Naive B cell (primary cell): ENCODE measurements around the gene VIPR2. TPM values are rescaled to one million over a fixed set of nuclear protein-coding genes. Genes with fewer than 3 reads are reported as not detected.
A peak's percentile ranks its signal among the peaks of the same experiment; 100 is the strongest.
"Not testable (repeated sequence)": the region's sequence is repeated elsewhere in the genome, so short reads cannot be mapped to it uniquely, and the experiment has no call there.

Experiments
- ATAC-seq, 2 donors: fragments of 150-1000 bp; cut with Tn5 transposase; 2 replicates each; pipeline ENCODE4 v1.10.0; 2021; ENCODE audit warnings: low read depth in 2 of 2, mild to moderate bottlenecking in 2 of 2, moderate library complexity in 2 of 2
- DNase-seq: peaks from one replicate; pipeline ENCODE4 v3.0.0; 2022
- H3K27ac Mint-ChIP-seq, 6 donors: one replicate each; pipeline ENCODE4 v1.8.0; 2020 to 2022; ENCODE audit warnings: mild to moderate bottlenecking in 6 of 6, mixed read lengths in 6 of 6, moderate library complexity in 5 of 6, inconsistent platforms in 2 of 6
- H3K27me3 Mint-ChIP-seq, 3 donors: one replicate each; pipeline ENCODE4 v1.8.0; 2021 to 2022; ENCODE audit warnings: mixed read lengths in 3 of 3, mild to moderate bottlenecking in 1 of 3
- H3K36me3 Mint-ChIP-seq, 2 donors: one replicate each; pipeline ENCODE4 v1.8.0; 2020 to 2022; ENCODE audit warnings: mixed read lengths in 2 of 2, inconsistent platforms in 1 of 2, mild to moderate bottlenecking in 1 of 2
- H3K4me1 Mint-ChIP-seq, 3 donors: one replicate each; pipeline ENCODE4 v1.8.0; 2020 to 2022; ENCODE audit warnings: mixed read lengths in 3 of 3, inconsistent platforms in 1 of 3, mild to moderate bottlenecking in 1 of 3, moderate library complexity in 1 of 3
- H3K4me3 Mint-ChIP-seq, 8 donors: one replicate each; pipeline ENCODE4 v1.8.0; 2020 to 2022; ENCODE audit warnings: mild to moderate bottlenecking in 8 of 8, mixed read lengths in 8 of 8, moderate library complexity in 8 of 8, inconsistent platforms in 2 of 8
- H3K9me3 Mint-ChIP-seq, 7 donors: one replicate each; pipeline ENCODE4 v1.8.0; 2020 to 2022; ENCODE audit warnings: mixed read lengths in 7 of 7, mild to moderate bottlenecking in 5 of 7, inconsistent platforms in 2 of 7, moderate library complexity in 1 of 7
- polyA plus RNA-seq, 6 donors: library from polyadenylated mRNA; unstranded; fragments of 300-500 nt; fragmentation: Illumina TruSeq; gene quantifications; one replicate each; pipeline ENCODE4 v1.2.3, GENCODE V29; 2021; ENCODE audit warnings: low read depth in 6 of 6

The VIPR2 gene
- not detected for polyA plus RNA-seq

- peaks cover 0 to 3% (median 0%) of the 10 kb centered on the region in 3 donors for H3K4me1 Mint-ChIP-seq
- H3K9me3 Mint-ChIP-seq = peaks cover 0 to 4% (median 0%) of the 10 kb centered on the region in 7 donors
- no peak within 1 kb of the TSS for H3K27ac Mint-ChIP-seq
- H3K27me3 Mint-ChIP-seq = peaks cover 8 to 17% (median 13%) of the 10 kb centered on the region in 3 donors
- no peaks in the 10 kb centered on the region for H3K36me3 Mint-ChIP-seq
- no peak for DNase-seq
- ATAC-seq = peak in 1 of 2 donors; percentile 32
- H3K4me3 Mint-ChIP-seq = peak within 1 kb of the TSS in 7 of 8 donors; percentile 51 to 82 (median 68)
Observed at GRCh38 chr7:159144758-159145489, at the start of gene VIPR2. TSS of gene VIPR2 (minus strand) at chr7:159144867. CDS start at chr7:159144771, 96 bp downstream.

- H3K4me1 Mint-ChIP-seq = peaks cover 12 to 27% (median 17%) of the 10 kb centered on the region in 3 donors
- ATAC-seq (no peak), DNase-seq (no peak)
- peaks cover 0 to 14% (median 7%) of the 10 kb centered on the region in 3 donors for H3K27me3 Mint-ChIP-seq
- peak overlapping the region in 1 of 6 donors; percentile 42 for H3K27ac Mint-ChIP-seq
- no peaks in the 10 kb centered on the region for H3K36me3 Mint-ChIP-seq
- H3K4me3 Mint-ChIP-seq = no peak overlapping the region
- H3K9me3 Mint-ChIP-seq = peaks cover 0 to 5% (median 0%) of the 10 kb centered on the region in 7 donors
Observed at GRCh38 chr7:159193543-159194090, 49.0 kb upstream of the VIPR2 start.

GRCh38 chr7:159192725-159193453 is 48.2 kb upstream of the VIPR2 start:
- DNase-seq (no peak), ATAC-seq (no peak)
- Mint-ChIP-seq H3K27me3 (peaks cover 0 to 14% (median 7%) of the 10 kb centered on the region in 3 donors), H3K4me3 (no peak overlapping the region), H3K27ac (no peak overlapping the region), H3K36me3 (no peaks in the 10 kb centered on the region), H3K4me1 (peaks cover 12 to 25% (median 15%) of the 10 kb centered on the region in 3 donors), H3K9me3 (peaks cover 0 to 5% (median 0%) of the 10 kb centered on the region in 7 donors)

GRCh38 chr7:159192013-159192412 is 47.3 kb upstream of the VIPR2 start:
- Mint-ChIP-seq H3K4me3 (no peak overlapping the region), H3K27ac (no peak overlapping the region), H3K27me3 (peaks cover 0 to 14% (median 7%) of the 10 kb centered on the region in 3 donors), H3K4me1 (peaks cover 6 to 16% (median 6%) of the 10 kb centered on the region in 3 donors), H3K9me3 (peaks cover 0 to 5% (median 3%) of the 10 kb centered on the region in 7 donors), H3K36me3 (no peaks in the 10 kb centered on the region)
- DNase-seq (no peak), ATAC-seq (no peak)

GRCh38 chr7:159191236-159191635 is 46.6 kb upstream of the VIPR2 start:
- Mint-ChIP-seq H3K4me1 (peaks cover 0 to 10% (median 0%) of the 10 kb centered on the region in 3 donors), H3K36me3 (peaks cover 0 to 5% of the 10 kb centered on the region in 2 donors), H3K9me3 (peaks cover 3 to 11% (median 7%) of the 10 kb centered on the region in 7 donors), H3K27ac (no peak overlapping the region), H3K4me3 (no peak overlapping the region), H3K27me3 (peaks cover 0 to 14% (median 13%) of the 10 kb centered on the region in 3 donors)
- ATAC-seq = no peak
- DNase-seq = no peak

- no peak overlapping the region for H3K4me3 Mint-ChIP-seq
- no peak for ATAC-seq
- no peak overlapping the region for H3K27ac Mint-ChIP-seq
Observed at GRCh38 chr7:159188011-159188410, 43.3 kb upstream of the VIPR2 start.

GRCh38 chr7:159179241-159179640 is 34.6 kb upstream of the VIPR2 start:
- H3K27me3 Mint-ChIP-seq = peaks cover 5 to 8% (median 5%) of the 10 kb centered on the region in 3 donors
- no peaks in the 10 kb centered on the region for H3K36me3 Mint-ChIP-seq
- peaks cover 8 to 24% (median 14%) of the 10 kb centered on the region in 7 donors for H3K9me3 Mint-ChIP-seq
- H3K4me3 Mint-ChIP-seq = peak overlapping the region in 1 of 8 donors; percentile 16
- H3K4me1 Mint-ChIP-seq = peaks cover 5 to 7% (median 6%) of the 10 kb centered on the region in 3 donors
- DNase-seq = no peak
- no peak for ATAC-seq
- no peak overlapping the region for H3K27ac Mint-ChIP-seq

More at GRCh38 chr7:159188011-159188410, 43.3 kb upstream of the VIPR2 start:
- H3K36me3 Mint-ChIP-seq = peaks cover 0 to 6% of the 10 kb centered on the region in 2 donors
- no peak for DNase-seq
- H3K9me3 Mint-ChIP-seq = peaks cover 6 to 30% (median 11%) of the 10 kb centered on the region in 7 donors
- no peaks in the 10 kb centered on the region for H3K4me1 Mint-ChIP-seq
- peaks cover 3 to 34% (median 19%) of the 10 kb centered on the region in 3 donors for H3K27me3 Mint-ChIP-seq

GRCh38 chr7:159177284-159177953 is 32.8 kb upstream of the VIPR2 start:
- DNase-seq (no peak), ATAC-seq (no peak)
- Mint-ChIP-seq H3K4me1 (peaks cover 5 to 7% (median 6%) of the 10 kb centered on the region in 3 donors), H3K4me3 (no peak overlapping the region), H3K36me3 (no peaks in the 10 kb centered on the region), H3K27ac (no peak overlapping the region), H3K9me3 (peaks cover 8 to 39% (median 20%) of the 10 kb centered on the region in 7 donors), H3K27me3 (peaks cover 0 to 8% (median 4%) of the 10 kb centered on the region in 3 donors)

GRCh38 chr7:159175792-159176191 is 31.1 kb upstream of the VIPR2 start:
- no peak for DNase-seq
- peak overlapping the region in 1 of 6 donors; percentile 49 for H3K27ac Mint-ChIP-seq
- peaks cover 5 to 7% (median 6%) of the 10 kb centered on the region in 3 donors for H3K4me1 Mint-ChIP-seq
- H3K4me3 Mint-ChIP-seq = peak overlapping the region in 1 of 8 donors; percentile 12
- H3K27me3 Mint-ChIP-seq = peaks cover 0 to 8% (median 4%) of the 10 kb centered on the region in 3 donors
- H3K36me3 Mint-ChIP-seq = no peaks in the 10 kb centered on the region
- ATAC-seq = no peak
- peaks cover 8 to 34% (median 19%) of the 10 kb centered on the region in 7 donors for H3K9me3 Mint-ChIP-seq

- not testable (repeated sequence) for H3K4me1 Mint-ChIP-seq, H3K36me3 Mint-ChIP-seq, DNase-seq, H3K4me3 Mint-ChIP-seq, ATAC-seq, H3K27me3 Mint-ChIP-seq
- Mint-ChIP-seq H3K9me3 (peaks cover 8 to 33% (median 17%) of the 10 kb centered on the region in 7 donors), H3K27ac (peak overlapping the region in 2 of 6 donors; percentile 59 to 67)
Observed at GRCh38 chr7:159175100-159175499, 30.4 kb upstream of the VIPR2 start.

- peaks cover 0 to 4% (median 0%) of the 10 kb centered on the region in 3 donors for H3K27me3 Mint-ChIP-seq
- no peak overlapping the region for H3K27ac Mint-ChIP-seq
- H3K4me3 Mint-ChIP-seq = no peak overlapping the region
- DNase-seq = no peak
- H3K36me3 Mint-ChIP-seq = no peaks in the 10 kb centered on the region
- peaks cover 5 to 7% (median 6%) of the 10 kb centered on the region in 3 donors for H3K4me1 Mint-ChIP-seq
- no peak for ATAC-seq
- peaks cover 8 to 27% (median 11%) of the 10 kb centered on the region in 7 donors for H3K9me3 Mint-ChIP-seq
Observed at GRCh38 chr7:159172400-159172799, 27.7 kb upstream of the VIPR2 start.

GRCh38 chr7:159169391-159169790 is 24.7 kb upstream of the VIPR2 start:
- Mint-ChIP-seq H3K27me3 (peaks cover 0 to 4% (median 0%) of the 10 kb centered on the region in 3 donors), H3K9me3 (peaks cover 2 to 23% (median 7%) of the 10 kb centered on the region in 7 donors), H3K4me1 (peaks cover 0 to 2% (median 0%) of the 10 kb centered on the region in 3 donors), H3K4me3 (no peak overlapping the region), H3K27ac (no peak overlapping the region), H3K36me3 (no peaks in the 10 kb centered on the region)
- ATAC-seq (no peak), DNase-seq (no peak)
